Adrenal gland (tissue), 12 donors: ENCODE data around the gene TPD52L2. TPM values are rescaled to one million over a fixed set of nuclear protein-coding genes. Genes with fewer than 3 reads are reported as not detected.

ENCODE experiments used
- microRNA counts, 2 donors: library from miRNA; unstranded; fragments of <30 nt; microRNA quantifications; one replicate each; lab custom pipeline; 2016
- microRNA-seq, 3 donors: library from miRNA; unstranded; fragments of <30 nt; microRNA quantifications; one replicate each; pipeline ENCODE4, GENCODE V29; 2017 to 2020
- polyA plus RNA-seq, 3 donors: library from polyadenylated mRNA; stranded (reverse); fragments of 200-250 nt in 2 of 3; fragments of 350-450 nt in 1 of 3; fragmentation: Illumina TruSeq in 1 of 3; extraction: RNeasy Lipid Tissue Mini Kit (QIAGEN cat#74804) in 1 of 3; gene quantifications; one replicate each; pipeline ENCODE4 v1.2.3, GENCODE V29; 2013 to 2014
- small RNA-seq, 2 donors: library from RNA; depleted of rRNA; stranded (forward); fragments of <200 nt; gene quantifications; one replicate each; pipeline ENCODE3, GENCODE V24; 2016
- total RNA-seq, 9 donors: library from RNA; depleted of rRNA in 4 of 9; stranded (reverse); fragments of >200 nt in 4 of 9; fragments of 120-200 nt in 1 of 9; fragmentation: NEBNext Ultra II Directional in 1 of 9; extraction: Animal tissue kit (Norgen Biotek cat#: 25700) in 1 of 9; gene quantifications; one replicate each; pipeline versions ENCODE4 v1.1.0 to v1.2.4, GENCODE V29; 2013 to 2023
- donor health status: healthy with polysubstance abuse.
- donor health status: Bipolar disorder and iron deficiency.
- donor health status: DM: yes; HTN: yes; CAD: no.
- donor health status: DM: no; HTN: no; CAD: no.
- donor health status: DM: no; HTN: no; CAD: no.
- donor health status: DM: yes; HTN: yes; CAD: no.

Gene TPD52L2
- total and polyA plus RNA-seq, 12 donors: 81.9 to 125 (median 112) TPM

MicroRNAs within 50 kb of the gene (microRNA counts, 767-probe panel; counts per million panel counts)
- microRNA hsa-miR-1914-5p (lab: Ali Mortazavi, UCI) (0 counts per million in 2 donors), microRNA hsa-miR-941 (lab: Ali Mortazavi, UCI) (0 counts per million in 2 donors)

Small RNA genes lying within 50 kb of the gene (microRNA-seq; reads per million reads assigned to microRNA genes)
- gene MIR1914 (0 to 3.4 (median 1.9) reads per million in 3 donors), gene MIR941-1 (0 reads per million in 3 donors), gene MIR941-2 (0 reads per million in 3 donors), gene MIR941-3 (0 reads per million in 3 donors), gene MIR941-4 (0 reads per million in 3 donors), gene MIR941-5 (0 reads per million in 3 donors)

Small RNA genes lying within 50 kb of the gene (small RNA-seq; reads per million reads assigned to genes)
- gene MIR941-2 (0 reads per million in 2 donors), gene MIR941-4 (0 reads per million in 2 donors), gene MIR941-5 (0 reads per million in 2 donors), gene RNU1-134P (0 reads per million in 2 donors)

Other genes with a start within 250 kb of the TPD52L2 start
- gene GMEB2, start 238.2 kb upstream of the TPD52L2 start, total RNA-seq: 10 to 100 TPM in 6 of 9 donors, 1 to 10 TPM in 3; 5.7 to 18.2 (median 12.1) TPM
- gene GMEB2, start 238.2 kb upstream of the TPD52L2 start, polyA plus RNA-seq: 10 to 100 TPM in 2 of 3 donors, 1 to 10 TPM in 1; 4.2 to 13.9 (median 13.6) TPM
- 10 to 100 TPM; 29.2 to 85.0 (median 48.6) TPM for gene STMN3, start 211.8 kb upstream of the TPD52L2 start, total RNA-seq
- 100 to 1,000 TPM in 1 of 3 donors, 10 to 100 TPM in 2; 34.5 to 109 (median 72.3) TPM for gene STMN3, start 211.8 kb upstream of the TPD52L2 start, polyA plus RNA-seq
- 100 to 1,000 TPM in 1 of 9 donors, 10 to 100 TPM in 8; 10.9 to 110 (median 32.1) TPM for gene RTEL1, start 207.0 kb upstream of the TPD52L2 start, total RNA-seq
- gene RTEL1, start 207.0 kb upstream of the TPD52L2 start, polyA plus RNA-seq: 100 to 1,000 TPM in 1 of 3 donors, 10 to 100 TPM in 1, 1 to 10 TPM in 1; 9.4 to 109 (median 70.8) TPM
- gene TNFRSF6B, start 168.6 kb upstream of the TPD52L2 start, total RNA-seq: 1 to 10 TPM in 6 of 9 donors, under 1 TPM in 1, not detected in 2; 0.78 to 6.7 (median 2.1) TPM
- 10 to 100 TPM in 2 of 3 donors, not detected in 1; 36.1 to 43.3 TPM for gene TNFRSF6B, start 168.6 kb upstream of the TPD52L2 start, polyA plus RNA-seq
- 10 to 100 TPM; 31.7 to 63.8 (median 42.0) TPM for gene ARFRP1, start 157.3 kb upstream of the TPD52L2 start, total RNA-seq
- 10 to 100 TPM; 18.8 to 75.9 (median 52.2) TPM for gene ARFRP1, start 157.3 kb upstream of the TPD52L2 start, polyA plus RNA-seq
- gene ZGPAT, start 157.2 kb upstream of the TPD52L2 start, total RNA-seq: 10 to 100 TPM; 20.9 to 56.2 (median 31.0) TPM
- 100 to 1,000 TPM in 1 of 3 donors, 10 to 100 TPM in 1, 1 to 10 TPM in 1; 4.4 to 120 (median 61.7) TPM for gene ZGPAT, start 157.2 kb upstream of the TPD52L2 start, polyA plus RNA-seq
- 10 to 100 TPM in 4 of 9 donors, 1 to 10 TPM in 5; 1.6 to 32.2 (median 6.3) TPM for gene LIME1, start 128.6 kb upstream of the TPD52L2 start, total RNA-seq
- 100 to 1,000 TPM in 1 of 3 donors, 10 to 100 TPM in 1, under 1 TPM in 1; 0.22 to 103 (median 45.0) TPM for gene LIME1, start 128.6 kb upstream of the TPD52L2 start, polyA plus RNA-seq
- gene SLC2A4RG, start 125.5 kb upstream of the TPD52L2 start, total RNA-seq: 100 to 1,000 TPM in 1 of 9 donors, 10 to 100 TPM in 8; 28.4 to 122 (median 46.7) TPM
- gene SLC2A4RG, start 125.5 kb upstream of the TPD52L2 start, polyA plus RNA-seq: 100 to 1,000 TPM in 2 of 3 donors, 1 to 10 TPM in 1; 7.9 to 210 (median 150) TPM
- 10 to 100 TPM in 5 of 9 donors, 1 to 10 TPM in 4; 7.7 to 22.4 (median 13.7) TPM for gene ZBTB46, start 34.0 kb upstream of the TPD52L2 start, total RNA-seq
- gene ZBTB46, start 34.0 kb upstream of the TPD52L2 start, polyA plus RNA-seq: 10 to 100 TPM in 1 of 3 donors, 1 to 10 TPM in 1, under 1 TPM in 1; 0.77 to 11.3 (median 5.4) TPM
- gene ABHD16B, start 3.8 kb upstream of the TPD52L2 start, total RNA-seq: not detected
- 1 to 10 TPM in 1 of 3 donors, under 1 TPM in 1, not detected in 1; 0.54 to 1.2 TPM for gene ABHD16B, start 3.8 kb upstream of the TPD52L2 start, polyA plus RNA-seq
- 10 to 100 TPM; 53.8 to 78.0 (median 64.7) TPM for gene DNAJC5, start 29.9 kb downstream of the TPD52L2 start, total RNA-seq
- gene DNAJC5, start 29.9 kb downstream of the TPD52L2 start, polyA plus RNA-seq: 10 to 100 TPM; 26.5 to 31.7 (median 29.7) TPM
- gene UCKL1, start 91.1 kb downstream of the TPD52L2 start, total RNA-seq: 10 to 100 TPM; 14.9 to 56.8 (median 37.7) TPM
- 100 to 1,000 TPM in 1 of 3 donors, 10 to 100 TPM in 2; 12.1 to 101 (median 91.3) TPM for gene UCKL1, start 91.1 kb downstream of the TPD52L2 start, polyA plus RNA-seq
- 10 to 100 TPM in 7 of 9 donors, 1 to 10 TPM in 2; 8.5 to 24.7 (median 14.0) TPM for gene ZNF512B, start 104.7 kb downstream of the TPD52L2 start, total RNA-seq
- 10 to 100 TPM in 2 of 3 donors, 1 to 10 TPM in 1; 3.5 to 39.4 (median 12.1) TPM for gene ZNF512B, start 104.7 kb downstream of the TPD52L2 start, polyA plus RNA-seq
- gene SAMD10, start 114.4 kb downstream of the TPD52L2 start, total RNA-seq: 1 to 10 TPM; 1.1 to 8.8 (median 4.5) TPM
- gene SAMD10, start 114.4 kb downstream of the TPD52L2 start, polyA plus RNA-seq: 1 to 10 TPM; 1.7 to 8.4 (median 4.4) TPM
- 10 to 100 TPM; 49.4 to 73.9 (median 57.6) TPM for gene PRPF6, start 115.9 kb downstream of the TPD52L2 start, total RNA-seq
- gene PRPF6, start 115.9 kb downstream of the TPD52L2 start, polyA plus RNA-seq: 10 to 100 TPM; 48.3 to 49.8 (median 49.1) TPM
- 1 to 10 TPM in 2 of 9 donors, under 1 TPM in 7; 0.13 to 1.9 (median 0.42) TPM for gene C20orf204, start 170.9 kb downstream of the TPD52L2 start, total RNA-seq
- gene C20orf204, start 170.9 kb downstream of the TPD52L2 start, polyA plus RNA-seq: 1 to 10 TPM in 2 of 3 donors, under 1 TPM in 1; 0.05 to 4.8 (median 1.6) TPM
- 10 to 100 TPM in 5 of 9 donors, 1 to 10 TPM in 3, under 1 TPM in 1; 0.89 to 45.2 (median 30.4) TPM for gene SOX18, start 184.4 kb downstream of the TPD52L2 start, total RNA-seq
- 10 to 100 TPM in 2 of 3 donors, under 1 TPM in 1; 0.59 to 51.0 (median 16.2) TPM for gene SOX18, start 184.4 kb downstream of the TPD52L2 start, polyA plus RNA-seq
- 10 to 100 TPM; 12.6 to 78.6 (median 51.2) TPM for gene TCEA2, start 197.9 kb downstream of the TPD52L2 start, total RNA-seq
- 100 to 1,000 TPM in 2 of 3 donors, 10 to 100 TPM in 1; 19.6 to 184 (median 132) TPM for gene TCEA2, start 197.9 kb downstream of the TPD52L2 start, polyA plus RNA-seq
- gene RGS19, start 214.2 kb downstream of the TPD52L2 start, total RNA-seq: 10 to 100 TPM in 8 of 9 donors, 1 to 10 TPM in 1; 5.7 to 42.0 (median 16.0) TPM
- 10 to 100 TPM in 2 of 3 donors, 1 to 10 TPM in 1; 3.0 to 13.5 (median 12.4) TPM for gene RGS19, start 214.2 kb downstream of the TPD52L2 start, polyA plus RNA-seq
- gene OPRL1, start 214.8 kb downstream of the TPD52L2 start, total RNA-seq: 1 to 10 TPM; 1.6 to 5.7 (median 3.0) TPM
- gene OPRL1, start 214.8 kb downstream of the TPD52L2 start, polyA plus RNA-seq: 1 to 10 TPM in 1 of 3 donors, under 1 TPM in 2; 0.24 to 1.6 (median 0.88) TPM
- under 1 TPM in 1 of 9 donors, not detected in 8; 0.28 TPM for gene LKAAEAR1, start 219.1 kb downstream of the TPD52L2 start, total RNA-seq
- gene LKAAEAR1, start 219.1 kb downstream of the TPD52L2 start, polyA plus RNA-seq: 1 to 10 TPM in 2 of 3 donors, not detected in 1; 1.1 to 1.2 TPM
- under 1 TPM in 2 of 9 donors, not detected in 7; 0.34 to 0.42 TPM for gene NPBWR2, start 242.3 kb downstream of the TPD52L2 start, total RNA-seq
- under 1 TPM in 2 of 3 donors, not detected in 1; 0.18 to 0.32 TPM for gene NPBWR2, start 242.3 kb downstream of the TPD52L2 start, polyA plus RNA-seq